Kidney tubule cell (primary cell): Measurements from ENCODE around the gene OR5H2.
"Not testable (repeated sequence)": the region's sequence is repeated elsewhere in the genome, so short reads cannot be mapped to it uniquely, and the experiment has no call there.

Experiments
- DNase-seq: peaks from one replicate; pipeline ENCODE4 v3.0.0-alpha.2; 2018; ENCODE audit warnings: low spot score

Gene OR5H2

GRCh38 chr3:98282205-98282604 lies at the start of gene OR5H2:
Gene OR5H2 (plus strand): TSS chr3:98282505. CDS start chr3:98282903, 398 bp downstream.
- no peak for DNase-seq

DNA sequence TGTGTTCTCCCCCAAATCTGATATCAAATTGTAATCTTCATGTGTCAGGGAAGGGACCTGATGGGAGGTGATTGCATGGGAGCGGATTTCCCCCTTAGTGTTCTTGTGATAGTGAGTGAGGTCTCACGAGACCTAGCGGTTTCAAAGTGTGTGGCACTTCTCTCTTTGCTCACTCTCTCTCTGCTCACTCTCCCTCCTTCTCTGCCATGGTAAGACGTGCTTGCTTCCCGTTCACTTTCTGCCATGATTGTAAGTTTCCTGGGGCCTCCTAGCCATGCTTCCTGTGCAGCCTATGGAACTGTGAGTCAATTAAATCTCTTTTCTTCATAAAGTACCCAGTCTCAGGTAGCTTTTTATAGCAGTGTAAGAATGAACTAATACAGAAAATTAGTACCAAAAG lies 48.8 kb upstream of the OR5H2 start:
- DNase-seq = no peak

GRCh38 chr3:98240131-98240530 lies 42.2 kb upstream of the OR5H2 start:
- no peak for DNase-seq

- DNase-seq = no peak
Observed at GRCh38 chr3:98242155-98242554, 40.1 kb upstream of the OR5H2 start.

DNA sequence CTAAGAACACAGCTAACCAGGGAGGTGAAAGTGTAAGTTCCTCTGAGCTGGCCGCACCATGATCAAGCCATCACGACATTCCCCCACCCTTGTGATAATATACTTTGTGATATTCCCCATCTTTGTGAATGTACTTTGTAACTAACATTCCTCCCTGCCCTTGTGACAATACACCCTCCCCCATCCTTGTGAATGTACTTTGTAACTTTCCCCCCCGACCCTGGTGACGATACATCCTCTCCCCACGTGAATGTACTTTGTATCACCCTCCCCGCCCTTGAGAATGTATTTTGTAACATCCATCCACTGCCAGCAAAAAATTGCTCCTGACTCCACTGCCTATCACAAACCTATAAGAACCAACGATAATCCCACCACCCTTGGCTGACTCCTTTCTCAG lies 38.5 kb upstream of the OR5H2 start:
- DNase-seq = no peak

- no peak for DNase-seq
Observed at GRCh38 chr3:98246142-98246541, 36.2 kb upstream of the OR5H2 start.

GRCh38 chr3:98256026-98256425 lies 26.3 kb upstream of the OR5H2 start:
- DNase-seq = not testable (repeated sequence)

DNA sequence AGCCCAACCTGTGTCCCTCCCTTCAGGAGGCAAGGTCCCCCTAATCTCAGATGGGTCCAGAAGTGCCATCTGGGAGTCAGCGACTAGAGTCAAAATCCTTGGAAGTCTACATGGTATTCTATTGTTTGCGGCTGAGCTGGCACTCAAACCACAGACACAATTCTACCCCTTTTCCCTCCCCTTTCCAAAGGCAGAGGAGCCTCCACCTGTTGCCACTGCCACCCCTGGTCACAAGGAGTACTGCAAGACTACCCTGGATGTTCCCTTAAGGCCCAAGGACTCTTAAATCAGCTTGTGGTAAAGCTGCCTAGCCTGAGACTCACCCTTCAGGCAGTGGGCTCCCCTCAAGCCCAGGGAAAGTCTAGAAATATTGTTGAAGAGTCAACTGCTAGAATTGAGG lies 22.6 kb upstream of the OR5H2 start:
- peak; percentile 2 for DNase-seq

DNA sequence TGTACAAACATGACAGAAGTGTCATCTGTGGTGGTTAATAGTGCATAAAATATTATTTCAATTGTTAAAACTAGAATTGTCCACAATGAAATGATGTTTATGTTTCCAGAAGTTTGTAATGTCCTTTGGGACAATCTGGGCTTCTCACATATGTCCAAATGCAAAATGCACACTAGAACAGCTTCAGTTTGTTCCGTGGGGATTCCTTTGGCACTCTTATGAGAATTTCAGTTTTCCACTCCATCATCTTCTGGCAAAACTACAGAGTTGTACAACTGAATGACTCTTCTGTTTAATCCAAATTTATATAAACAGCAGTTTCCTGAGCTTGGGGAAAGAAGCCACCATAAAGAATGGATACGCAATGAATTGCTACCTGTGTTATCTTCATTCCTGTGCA lies 20.3 kb upstream of the OR5H2 start:
- no peak for DNase-seq

DNA sequence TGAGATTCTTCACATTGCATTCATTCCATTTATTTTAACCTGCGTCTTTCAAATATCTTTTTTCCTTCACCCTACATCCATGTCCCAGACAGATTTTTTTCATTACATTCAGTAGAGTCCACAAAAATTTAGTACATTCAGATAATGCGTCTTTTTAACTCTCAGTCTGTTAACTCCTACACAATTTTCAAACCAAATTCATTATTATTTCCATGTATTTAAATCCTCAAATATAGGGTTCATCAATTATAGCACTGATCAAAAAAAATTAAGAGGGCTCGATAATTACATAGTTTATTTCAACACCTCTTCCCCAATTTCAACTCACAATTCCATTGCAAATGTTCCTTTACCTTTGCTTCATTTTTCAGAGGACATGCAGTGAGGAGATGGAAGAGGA lies 18.4 kb upstream of the OR5H2 start, which contains the start of gene OR5H6:
OR5H6 (plus strand) TSS at position 301 of the 400 bp plus-strand sequence; CDS start at position 390, 89 bp downstream.
- no peak for DNase-seq

GRCh38 chr3:98269846-98270245 lies 12.5 kb upstream of the OR5H2 start:
- DNase-seq = no peak

- no peak for DNase-seq
Observed at GRCh38 chr3:98272126-98272525, 10.2 kb upstream of the OR5H2 start.

GRCh38 chr3:98274914-98275313 lies 7.4 kb upstream of the OR5H2 start:
- no peak for DNase-seq

DNA sequence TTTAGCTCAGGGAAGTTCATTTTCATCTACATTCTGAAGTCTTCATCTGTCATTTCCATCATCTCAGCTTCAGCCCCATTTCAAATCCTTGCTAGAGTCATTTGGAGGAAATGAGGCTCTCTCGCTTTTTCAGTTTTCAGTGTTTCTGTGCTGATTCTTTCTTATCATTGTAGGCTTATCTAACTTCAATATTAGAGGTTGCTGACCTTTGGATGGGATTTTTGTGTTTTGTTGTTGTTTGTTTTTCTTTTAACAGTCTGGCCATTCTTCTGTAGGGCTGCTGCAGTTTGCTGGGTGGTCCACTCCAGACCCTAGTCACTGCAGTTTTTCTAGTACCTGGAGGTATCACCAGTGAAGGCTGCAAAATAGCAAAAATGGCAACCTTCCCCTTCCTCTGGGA lies 8.6 kb downstream of the OR5H2 start:
- no peak for DNase-seq

DNA sequence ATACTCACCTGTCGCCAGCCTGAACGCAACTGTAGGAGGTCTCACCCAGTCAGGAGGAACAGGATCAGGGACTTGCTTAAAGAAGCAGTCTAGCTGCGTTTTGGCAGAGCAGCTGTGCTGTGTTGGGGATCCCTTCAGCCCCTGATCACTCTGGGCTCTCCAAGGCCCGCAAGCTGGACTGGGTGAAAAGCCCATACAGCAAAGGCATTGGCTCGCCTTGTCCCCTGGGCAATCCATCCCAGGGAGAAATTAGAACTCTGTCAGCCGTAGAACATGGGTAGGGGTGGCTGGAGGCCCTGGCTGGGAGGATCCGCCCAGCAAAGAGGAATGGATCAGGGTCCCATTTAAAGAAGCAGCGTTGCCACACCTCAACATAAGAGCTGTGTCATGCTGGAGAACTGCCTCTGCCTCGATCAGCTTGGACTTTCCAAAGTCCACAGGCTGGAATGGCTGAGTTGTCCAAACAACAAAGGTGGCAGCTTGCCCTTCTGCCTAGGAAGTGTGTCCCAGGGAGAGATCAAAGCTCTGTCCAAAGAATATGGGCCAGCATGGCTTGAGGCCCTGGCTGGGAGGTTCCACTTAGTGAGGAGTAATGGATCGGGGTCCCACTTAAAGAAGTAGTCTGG lies 9.1 kb downstream of the OR5H2 start:
- DNase-seq = no peak

GRCh38 chr3:98322101-98322500 lies 39.8 kb downstream of the OR5H2 start:
- no peak for DNase-seq

- DNase-seq = no peak
Observed at GRCh38 chr3:98322686-98323085, 40.4 kb downstream of the OR5H2 start.

DNA sequence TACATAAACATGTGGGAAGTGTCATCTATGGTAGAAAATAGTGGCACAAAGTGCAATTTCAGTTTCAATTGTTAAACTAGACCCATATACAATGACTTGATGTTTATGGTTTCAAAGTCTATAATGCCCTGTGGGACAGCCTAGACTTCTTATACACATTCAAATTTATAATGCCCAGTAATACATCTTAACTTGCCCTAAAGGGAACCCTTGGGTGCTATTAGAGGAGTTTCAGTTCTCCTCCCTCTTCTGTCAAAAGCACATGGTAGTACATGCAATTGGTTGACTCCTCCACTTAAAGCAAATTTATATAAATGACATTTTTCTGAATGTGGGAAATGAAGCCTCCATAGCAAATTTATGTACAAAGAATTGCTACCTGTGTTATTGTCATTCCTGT lies 41.1 kb downstream of the OR5H2 start:
- DNase-seq = no peak

GRCh38 chr3:98325055-98325454 lies 42.8 kb downstream of the OR5H2 start:
- no peak for DNase-seq

- no peak for DNase-seq
Observed at GRCh38 chr3:98326105-98326893, 44.0 kb downstream of the OR5H2 start.

DNA sequence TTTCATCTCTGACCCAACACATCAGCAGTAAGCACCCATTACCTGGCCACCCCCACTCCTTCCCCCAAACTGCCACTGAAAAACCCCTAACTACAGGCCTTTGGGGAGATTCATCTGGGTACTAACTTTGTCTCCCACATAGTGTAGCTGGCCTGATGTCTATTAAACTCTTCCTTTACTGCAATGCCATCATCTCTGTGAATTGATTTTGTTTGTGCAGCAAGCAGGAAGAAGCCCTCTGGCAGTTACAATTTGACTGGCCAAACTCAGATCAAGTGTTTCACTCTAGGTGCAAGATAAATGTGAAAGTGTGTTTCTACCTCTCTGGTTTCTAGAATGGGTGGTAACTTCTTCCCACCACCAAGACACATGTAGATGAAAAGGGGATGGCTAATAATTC lies 44.6 kb downstream of the OR5H2 start:
- no peak for DNase-seq

DNA sequence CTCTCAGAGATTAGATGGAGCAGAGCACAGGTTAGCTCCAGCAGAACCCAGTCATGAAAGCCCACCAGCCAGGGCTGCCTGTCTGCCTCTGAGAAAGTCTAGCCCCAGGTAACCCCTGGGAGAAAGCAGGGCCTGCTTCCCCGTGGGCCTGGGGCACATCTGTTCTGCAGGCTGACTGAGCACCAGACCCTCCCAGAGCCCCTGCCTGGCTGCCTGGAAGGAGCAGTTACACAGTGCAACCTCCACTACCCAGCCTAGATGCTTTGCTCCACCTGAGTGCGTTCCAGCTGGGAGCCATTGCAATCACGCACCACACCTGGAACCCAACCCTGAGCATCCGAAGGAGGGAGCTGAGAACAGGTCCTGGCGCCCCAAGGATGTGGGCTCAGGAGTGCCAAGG lies 46.6 kb downstream of the OR5H2 start:
- DNase-seq = no peak

DNA sequence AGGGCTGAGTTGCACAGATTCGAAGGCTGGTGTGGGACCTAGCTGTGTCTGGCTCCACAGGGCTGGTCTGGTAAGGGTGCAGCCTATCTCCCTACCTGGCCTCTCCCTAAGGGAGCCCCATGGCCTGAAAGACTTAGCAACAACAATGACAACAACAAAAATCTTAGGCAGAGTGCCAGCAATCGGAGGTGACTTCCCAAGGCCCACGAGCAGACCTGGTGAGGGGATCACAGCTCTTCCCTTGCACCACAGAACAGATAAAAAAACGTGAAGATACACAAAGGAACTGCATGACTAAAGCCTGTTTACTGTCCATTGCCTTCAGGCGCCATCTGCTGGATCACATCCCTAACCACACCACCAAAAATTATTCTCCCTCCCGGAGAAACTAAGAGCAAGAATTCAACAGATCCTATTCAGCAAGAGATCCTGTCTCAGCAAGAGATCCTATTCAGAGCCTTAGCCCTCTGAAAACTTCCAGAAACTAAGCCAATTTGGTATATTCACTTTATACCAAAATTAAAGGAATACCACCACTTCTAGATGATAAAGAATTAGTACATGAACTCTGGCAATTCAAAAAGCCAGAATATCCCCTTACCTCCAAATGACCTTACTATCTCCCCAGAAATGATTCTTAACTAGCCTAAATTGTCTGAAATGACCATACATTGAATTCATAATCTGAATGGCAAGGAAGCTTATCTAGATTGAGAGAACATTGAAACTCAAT lies 47.3 kb downstream of the OR5H2 start:
- DNase-seq = peak; percentile 52
